ENCODE measurements around the gene VASH1. TPM values are rescaled to one million over a fixed set of nuclear protein-coding genes. Genes with fewer than 3 reads are reported as not detected.

The VASH1 gene
- total RNA-seq, 2 donors from 2014 or later, result 10.3 to 19.8 TPM

DNA sequence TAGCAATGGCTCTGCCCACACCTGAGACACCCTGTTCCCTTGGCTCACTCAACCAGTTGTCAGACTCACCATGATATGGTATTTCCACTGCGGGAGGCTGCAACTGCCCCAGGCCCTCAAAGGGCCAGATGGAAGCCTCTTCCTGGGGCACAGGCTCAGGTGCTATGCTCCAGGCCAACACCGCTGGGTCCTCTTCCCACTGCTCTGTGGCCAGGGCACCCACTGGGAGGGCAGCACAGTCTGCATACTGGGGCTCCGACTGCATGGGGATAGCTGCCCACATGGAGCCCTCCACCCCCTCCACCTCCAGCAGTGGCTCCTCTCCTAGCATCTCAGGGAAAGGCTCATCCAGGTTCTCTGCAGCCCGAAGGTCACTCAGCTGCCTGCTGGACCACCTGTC, 47.7 kb downstream of the VASH1 start:
- Mint-ChIP-seq H3K27me3 (ENCODE audit: insufficient read depth) (no peaks in the 10 kb centered on the region), H3K27ac (no peak overlapping the region), H3K4me1 (peaks cover 17% of the 10 kb centered on the region), H3K4me3 (no peak overlapping the region), H3K9me3 (no peaks in the 10 kb centered on the region), H3K36me3 (ENCODE audit: low read depth) (peaks cover 47% of the 10 kb centered on the region)
- no peak overlapping the region for H3K4me3 ChIP-seq (ENCODE audit: low read length)
- no peak for DNase-seq
- H3K27me3 ChIP-seq (ENCODE audit: control insufficient read depth, insufficient read depth, low read length, poor library complexity, severe bottlenecking), result no peaks in the 10 kb centered on the region
- WGBS, 2 experiments (ENCODE audit: insufficient coverage in 1 of 2, insufficient read length in 1 of 2), result 88 to 90% methylated on average over 1 to 4 of the region's 4 CpGs
- TF ChIP-seq, protein P1, sequence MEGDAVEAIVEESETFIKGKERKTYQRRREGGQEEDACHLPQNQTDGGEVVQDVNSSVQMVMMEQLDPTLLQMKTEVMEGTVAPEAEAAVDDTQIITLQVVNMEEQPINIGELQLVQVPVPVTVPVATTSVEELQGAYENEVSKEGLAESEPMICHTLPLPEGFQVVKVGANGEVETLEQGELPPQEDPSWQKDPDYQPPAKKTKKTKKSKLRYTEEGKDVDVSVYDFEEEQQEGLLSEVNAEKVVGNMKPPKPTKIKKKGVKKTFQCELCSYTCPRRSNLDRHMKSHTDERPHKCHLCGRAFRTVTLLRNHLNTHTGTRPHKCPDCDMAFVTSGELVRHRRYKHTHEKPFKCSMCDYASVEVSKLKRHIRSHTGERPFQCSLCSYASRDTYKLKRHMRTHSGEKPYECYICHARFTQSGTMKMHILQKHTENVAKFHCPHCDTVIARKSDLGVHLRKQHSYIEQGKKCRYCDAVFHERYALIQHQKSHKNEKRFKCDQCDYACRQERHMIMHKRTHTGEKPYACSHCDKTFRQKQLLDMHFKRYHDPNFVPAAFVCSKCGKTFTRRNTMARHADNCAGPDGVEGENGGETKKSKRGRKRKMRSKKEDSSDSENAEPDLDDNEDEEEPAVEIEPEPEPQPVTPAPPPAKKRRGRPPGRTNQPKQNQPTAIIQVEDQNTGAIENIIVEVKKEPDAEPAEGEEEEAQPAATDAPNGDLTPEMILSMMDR (conservative IDR thresholded peaks at IDR 0.05), result no peak
- H3K9ac ChIP-seq (ENCODE audit: extremely low read depth, low read length, poor library complexity, severe bottlenecking), result no peak overlapping the region
- H3K4me1 ChIP-seq (ENCODE audit: control insufficient read depth, insufficient read depth, low read length), result no peaks in the 10 kb centered on the region
- H3K27ac ChIP-seq (ENCODE audit: low read depth, low read length), result no peak overlapping the region
- no peaks in the 10 kb centered on the region for H3K9me3 ChIP-seq (ENCODE audit: control insufficient read depth, low read length)
- H3K36me3 ChIP-seq (ENCODE audit: control insufficient read depth, insufficient read depth, low read length), result peaks cover 49% of the 10 kb centered on the region

DNA sequence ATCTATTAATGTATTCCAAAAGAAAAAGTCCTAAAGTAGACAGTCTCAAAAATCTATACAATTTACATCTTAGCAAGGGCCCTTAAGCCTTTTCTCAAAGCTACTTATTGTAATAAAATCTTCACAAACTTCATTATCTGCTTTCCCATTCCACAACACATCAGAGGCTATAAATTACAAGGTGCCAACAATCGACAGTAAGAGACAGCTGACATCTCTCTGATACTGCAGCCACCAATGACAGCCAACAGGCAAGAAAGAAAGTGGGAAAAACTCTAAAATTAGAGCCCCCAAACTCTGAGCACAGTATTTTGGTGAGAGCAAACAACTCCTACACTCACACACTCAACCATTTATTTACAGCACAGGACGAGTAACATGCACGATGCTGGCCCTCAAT, 49.3 kb downstream of the VASH1 start:
- TF ChIP-seq, protein P1 (conservative IDR thresholded peaks at IDR 0.05), result no peak
- H3K27ac Mint-ChIP-seq, result no peak overlapping the region
- peak overlapping the region; percentile 80 for H3K4me3 Mint-ChIP-seq
- peaks cover 34% of the 10 kb centered on the region for H3K36me3 Mint-ChIP-seq (ENCODE audit: low read depth)
- 84 to 87% methylated on average over 3 of the region's 3 CpGs for WGBS, 2 experiments (ENCODE audit: insufficient coverage in 1 of 2, insufficient read length in 1 of 2)
- no peaks in the 10 kb centered on the region for H3K27me3 ChIP-seq (ENCODE audit: control insufficient read depth, insufficient read depth, low read length, poor library complexity, severe bottlenecking)
- peaks cover 17% of the 10 kb centered on the region for H3K4me1 Mint-ChIP-seq
- H3K9me3 Mint-ChIP-seq, result no peaks in the 10 kb centered on the region
- no peak overlapping the region for H3K9ac ChIP-seq (ENCODE audit: extremely low read depth, low read length, poor library complexity, severe bottlenecking)
- no peak overlapping the region for H3K27ac ChIP-seq (ENCODE audit: low read depth, low read length)
- peak overlapping the region; percentile 90 for H3K4me3 ChIP-seq (ENCODE audit: low read length)
- DNase-seq, result no peak
- no peaks in the 10 kb centered on the region for H3K27me3 Mint-ChIP-seq (ENCODE audit: insufficient read depth)
- H3K36me3 ChIP-seq (ENCODE audit: control insufficient read depth, insufficient read depth, low read length), result peaks cover 37% of the 10 kb centered on the region
- H3K9me3 ChIP-seq (ENCODE audit: control insufficient read depth, low read length), result no peaks in the 10 kb centered on the region
- no peaks in the 10 kb centered on the region for H3K4me1 ChIP-seq (ENCODE audit: control insufficient read depth, insufficient read depth, low read length)

DNA sequence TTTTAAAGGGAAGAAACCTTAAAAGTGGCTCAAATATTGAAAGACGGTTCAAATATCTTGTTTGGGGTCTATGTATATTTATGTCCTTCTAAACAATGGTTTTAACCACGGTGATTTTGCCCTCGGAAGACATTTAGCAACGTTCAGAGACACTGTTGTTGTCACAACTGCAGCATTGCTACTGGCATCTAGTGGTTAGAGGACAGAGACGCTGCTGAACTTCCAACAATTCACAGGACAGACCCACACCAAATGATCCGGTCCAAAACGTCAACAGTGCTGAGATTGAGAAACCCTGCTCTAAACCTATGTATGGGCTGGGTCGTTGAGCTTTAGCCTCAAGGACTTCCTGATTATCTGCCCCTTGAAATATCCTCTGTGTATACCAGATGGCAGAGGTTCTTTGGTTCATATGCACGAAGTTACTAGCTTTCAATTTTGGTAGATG, 49.7 kb downstream of the VASH1 start:
- Mint-ChIP-seq H3K4me3 (peak overlapping the region; percentile 80), H3K27ac (peak overlapping the region; percentile 64), H3K4me1 (peaks cover 17% of the 10 kb centered on the region), H3K9me3 (no peaks in the 10 kb centered on the region), H3K27me3 (ENCODE audit: insufficient read depth) (no peaks in the 10 kb centered on the region), H3K36me3 (ENCODE audit: low read depth) (peaks cover 30% of the 10 kb centered on the region)
- WGBS, 2 experiments (ENCODE audit: insufficient coverage in 1 of 2, insufficient read length in 1 of 2), result 15 to 32% methylated on average over 8 to 9 of the region's 9 CpGs
- no peak overlapping the region for H3K9ac ChIP-seq (ENCODE audit: extremely low read depth, low read length, poor library complexity, severe bottlenecking)
- no peaks in the 10 kb centered on the region for H3K9me3 ChIP-seq (ENCODE audit: control insufficient read depth, low read length)
- H3K27me3 ChIP-seq (ENCODE audit: control insufficient read depth, insufficient read depth, low read length, poor library complexity, severe bottlenecking), result no peaks in the 10 kb centered on the region
- H3K4me1 ChIP-seq (ENCODE audit: control insufficient read depth, insufficient read depth, low read length), result no peaks in the 10 kb centered on the region
- no peak overlapping the region for H3K27ac ChIP-seq (ENCODE audit: low read depth, low read length)
- peak overlapping the region; percentile 90 for H3K4me3 ChIP-seq (ENCODE audit: low read length)
- H3K36me3 ChIP-seq (ENCODE audit: control insufficient read depth, insufficient read depth, low read length), result peaks cover 33% of the 10 kb centered on the region
- TF ChIP-seq, protein P1 (conservative IDR thresholded peaks at IDR 0.05), result peak; percentile 69
- DNase-seq, result no peak
